Vagina (tissue), 2 donors: ENCODE results near the gene NUBP2. TPM values are rescaled to one million over a fixed set of nuclear protein-coding genes. Genes with fewer than 3 reads are reported as not detected.

Experiments
- DNase-seq, 2 donors: peaks; one replicate each; pipeline ENCODE4 v3.0.0-alpha.2; 2017; ENCODE audit errors: extremely low spot score in 2 of 2
- H3K27ac ChIP-seq: fragments of 200-600 bp; sonication (generic); one replicate; pipeline ENCODE4 v1.5.1; 2019
- H3K27me3 ChIP-seq: fragments of 200-600 bp; sonication (generic); one replicate; pipeline ENCODE4 v1.5.1; 2019
- H3K36me3 ChIP-seq, 2 donors: fragments of 200-600 bp; sonication (generic); one replicate each; pipeline ENCODE4 v1.5.1; 2017 to 2019
- H3K4me1 ChIP-seq: fragments of 200-600 bp; sonication (generic); one replicate; pipeline ENCODE4 v1.5.1; 2019
- H3K4me3 ChIP-seq, 2 donors: fragments of 200-600 bp; sonication (generic); 1 replicate in 1 of 2; 2 replicates in 1 of 2; pipeline ENCODE4 v1.5.1; 2016 to 2019
- H3K9me3 ChIP-seq: fragments of 200-600 bp; sonication (generic); one replicate; pipeline ENCODE4 v1.5.1; 2019
- CTCF ChIP-seq, 3 experiments: fragments of 450-650 bp in 2 of 3; fragments of 200-600 bp in 1 of 3; sonication (generic) in 1 of 3; IDR thresholded peaks; one replicate each; pipeline ENCODE4 v1.5.1; 2017 to 2019; ENCODE audit warnings: antibody characterized with exemption in 3 of 3, mild to moderate bottlenecking in 2 of 3, moderate library complexity in 2 of 3
- POLR2A ChIP-seq, 2 donors: fragments of 450-650 bp; IDR thresholded peaks; one replicate each; pipeline ENCODE4 v1.6.1; 2017; ENCODE audit warnings: antibody characterized with exemption in 2 of 2, mild to moderate bottlenecking in 2 of 2, moderate library complexity in 2 of 2
- POLR2AphosphoS5 ChIP-seq, 2 donors: sonication (generic); formaldehyde crosslinking; IDR thresholded peaks; one replicate each; pipeline ENCODE4 v1.9.0; 2017; ENCODE audit warnings: antibody characterized with exemption in 2 of 2, mild to moderate bottlenecking in 2 of 2, low read depth in 1 of 2; ENCODE audit not compliant: insufficient read depth in 1 of 2
- intact Hi-C: fragments of 100-400 bp; cut with DNase I; formaldehyde crosslinking; loops from one replicate; pipeline ENCODE4 v1.15.1; 2023
- total RNA-seq: library from RNA; depleted of rRNA; stranded (reverse); fragments of >200 nt; gene quantifications from one replicate; pipeline ENCODE4 v1.2.3, GENCODE V29; 2016

Gene NUBP2
- total RNA-seq, 1 donor from 2014 or later, result 40.8 TPM

DNA sequence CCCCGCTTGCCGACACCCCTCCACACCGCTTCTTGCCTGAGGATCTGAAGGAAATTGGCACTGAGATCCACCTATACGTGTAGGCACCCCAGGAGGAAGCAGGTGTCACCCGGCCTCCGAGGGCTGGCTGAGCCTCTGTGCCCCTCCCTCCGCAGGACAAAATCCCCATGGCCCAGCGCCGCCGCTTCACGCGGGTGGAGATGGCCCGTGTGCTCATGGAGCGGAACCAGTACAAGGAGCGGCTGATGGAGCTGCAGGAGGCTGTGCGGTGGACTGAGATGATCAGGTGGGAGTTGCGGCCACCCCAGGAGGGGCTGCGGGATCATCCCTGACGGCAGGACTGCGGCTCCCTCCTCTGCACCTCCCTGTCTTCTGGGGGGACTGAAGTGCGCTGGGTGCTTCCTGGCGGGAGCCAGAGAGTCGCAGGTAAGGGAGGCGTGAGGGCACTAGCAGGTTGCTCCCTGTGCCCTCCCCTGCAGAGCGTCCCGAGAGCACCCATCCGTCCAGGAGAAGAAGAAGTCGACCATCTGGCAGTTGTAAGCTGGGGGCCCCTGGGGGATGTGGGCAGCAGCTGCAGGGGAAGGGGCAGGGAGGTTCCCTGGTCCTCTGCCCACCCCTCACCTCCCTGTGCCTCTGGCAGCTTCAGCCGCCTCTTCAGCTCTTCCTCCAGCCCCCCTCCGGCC, 20.4 kb upstream of the NUBP2 start:
- no peaks in the 10 kb centered on the region for H3K9me3 ChIP-seq

DNA sequence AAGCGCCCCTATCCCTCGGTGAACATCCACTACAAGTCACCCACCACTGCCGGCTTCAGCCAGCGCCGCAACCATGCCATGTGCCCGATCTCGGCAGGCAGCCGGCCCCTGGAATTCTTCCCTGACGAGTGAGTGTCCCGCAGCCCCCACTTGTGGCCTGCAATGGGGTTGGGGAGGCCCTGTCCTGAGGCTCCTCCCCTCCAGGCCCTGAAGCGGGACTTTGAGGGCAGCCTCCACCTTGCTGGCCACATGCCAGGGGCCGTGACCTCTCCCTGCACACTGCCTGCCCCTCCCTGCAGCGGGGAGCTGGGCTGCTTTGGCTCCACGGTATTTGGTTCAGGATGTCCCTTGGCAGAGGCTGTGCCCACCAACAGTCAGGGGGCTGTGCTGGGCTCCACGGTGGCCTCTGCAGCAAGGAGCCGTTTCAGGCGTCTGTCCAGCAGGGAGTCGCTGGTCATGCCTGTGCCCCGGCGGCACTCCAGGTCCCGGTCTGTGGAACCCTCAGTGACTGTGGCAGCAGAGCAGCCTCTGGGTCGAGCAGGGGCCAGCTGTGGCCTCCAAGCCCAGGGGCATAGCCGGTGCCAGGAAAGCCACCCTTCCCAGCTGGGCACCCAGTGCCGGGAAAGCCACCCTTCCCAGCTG, 19.8 kb upstream of the NUBP2 start:
- TF ChIP-seq CTCF (IDR thresholded peaks at IDR 0.05), result no peak
- no peak for TF ChIP-seq POLR2AphosphoS5 (IDR thresholded peaks at IDR 0.05; ENCODE audit: insufficient read depth in 1 of 2, low read depth in 1 of 2)
- TF ChIP-seq POLR2A (IDR thresholded peaks at IDR 0.05), result no peak
- Histone ChIP-seq H3K4me3 (no peak overlapping the region), H3K4me1 (no peaks in the 10 kb centered on the region), H3K27me3 (no peaks in the 10 kb centered on the region), H3K9me3 (no peaks in the 10 kb centered on the region), H3K27ac (no peak overlapping the region), H3K36me3 (peaks cover 0 to 73% of the 10 kb centered on the region in 2 donors)
- no peak for DNase-seq
- intact Hi-C loops, result no loop called here

More for the DNA sequence above, 20.4 kb upstream of the NUBP2 start:
- intact Hi-C loops, result no loop called here
- no peaks in the 10 kb centered on the region for H3K4me1 ChIP-seq
- H3K27me3 ChIP-seq, result no peaks in the 10 kb centered on the region
- H3K27ac ChIP-seq, result no peak overlapping the region
- H3K36me3 ChIP-seq, result peaks cover 0 to 74% of the 10 kb centered on the region in 2 donors
- no peak overlapping the region for H3K4me3 ChIP-seq
- TF ChIP-seq POLR2AphosphoS5 (IDR thresholded peaks at IDR 0.05; ENCODE audit: insufficient read depth in 1 of 2, low read depth in 1 of 2) (no peak), POLR2A (IDR thresholded peaks at IDR 0.05) (no peak), CTCF (IDR thresholded peaks at IDR 0.05) (no peak)
- DNase-seq, result no peak

- no peak for TF ChIP-seq CTCF (IDR thresholded peaks at IDR 0.05)
- no peak for TF ChIP-seq POLR2A (IDR thresholded peaks at IDR 0.05)
- no peak for TF ChIP-seq POLR2AphosphoS5 (IDR thresholded peaks at IDR 0.05; ENCODE audit: insufficient read depth in 1 of 2, low read depth in 1 of 2)
- no peaks in the 10 kb centered on the region for H3K9me3 ChIP-seq
- peaks cover 0 to 72% of the 10 kb centered on the region in 2 donors for H3K36me3 ChIP-seq
- H3K27me3 ChIP-seq, result no peaks in the 10 kb centered on the region
- intact Hi-C loops, result no loop called here
- no peak for DNase-seq
- no peaks in the 10 kb centered on the region for H3K4me1 ChIP-seq
- no peak overlapping the region for H3K4me3 ChIP-seq
- H3K27ac ChIP-seq, result no peak overlapping the region
Observed at GRCh38 chr16:1763521-1764511, 18.9 kb upstream of the NUBP2 start.

GRCh38 chr16:1764971-1765370, 17.8 kb upstream of the NUBP2 start:
- no peaks in the 10 kb centered on the region for H3K9me3 ChIP-seq
- peaks cover 4% of the 10 kb centered on the region for H3K4me1 ChIP-seq
- no peaks in the 10 kb centered on the region for H3K27me3 ChIP-seq
- no peak overlapping the region for H3K4me3 ChIP-seq
- no peak overlapping the region for H3K27ac ChIP-seq
- TF ChIP-seq CTCF (IDR thresholded peaks at IDR 0.05), result no peak
- TF ChIP-seq POLR2A (IDR thresholded peaks at IDR 0.05), result no peak
- TF ChIP-seq POLR2AphosphoS5 (IDR thresholded peaks at IDR 0.05; ENCODE audit: insufficient read depth in 1 of 2, low read depth in 1 of 2), result no peak
- no peak for DNase-seq
- H3K36me3 ChIP-seq, result peaks cover 0 to 72% of the 10 kb centered on the region in 2 donors
- intact Hi-C loops, result no loop called here
